Measurements from ENCODE around the gene TMEM201.

- no peak for TF ChIP-seq NFE2L2 (IDR thresholded peaks at IDR 0.05; ENCODE audit: low read depth, low read length)
- no peak for TF ChIP-seq FOS (IDR thresholded peaks at IDR 0.05; ENCODE audit: low read depth, low read length)
- no peak for TF ChIP-seq POLR2A (IDR thresholded peaks at IDR 0.05; ENCODE audit: low read depth, low read length)
- no peak for TF ChIP-seq MAZ (IDR thresholded peaks at IDR 0.05; ENCODE audit: borderline replicate concordance, low read depth, low read length)
These were observed 40.9 kb downstream of the TMEM201 start for GRCh38 chr1:9629445-9630201.

Data from IMR-90 (cell line).